DOHH2 (cell line): ENCODE data around the gene COL25A1.

Source experiments
- H3F3A ChIP-seq: fragments of 200-600 bp; sonication (generic), shearing (Covaris generic); 2 replicates; pipeline ENCODE4 v1.6.0; 2016; ENCODE audit warnings: antibody characterized with exemption, mild to moderate bottlenecking; ENCODE audit not compliant: control insufficient read depth, insufficient read depth
- H3K27ac ChIP-seq: fragments of 200-600 bp; sonication (generic); 2 replicates; pipeline ENCODE4 v1.5.1; 2014; ENCODE audit warnings: low read depth, mild to moderate bottlenecking, low read length, moderate library complexity
- H3K27me3 ChIP-seq: fragments of 200-600 bp; sonication (generic); 2 replicates; pipeline ENCODE4 v1.6.1; 2014; ENCODE audit warnings: mild to moderate bottlenecking, low read length, mixed read lengths; ENCODE audit not compliant: control insufficient read depth
- H3K36me3 ChIP-seq: fragments of 200-600 bp; sonication (generic); 2 replicates; pipeline ENCODE4 v1.6.1; 2014; ENCODE audit warnings: mild to moderate bottlenecking, low read length, moderate library complexity, mixed read lengths; ENCODE audit not compliant: control insufficient read depth
- H3K4me1 ChIP-seq: fragments of 200-600 bp; sonication (generic); 2 replicates; pipeline ENCODE4 v1.6.1; 2014; ENCODE audit warnings: mild to moderate bottlenecking, low read length, mixed read lengths; ENCODE audit not compliant: control insufficient read depth
- H3K4me2 ChIP-seq: fragments of 200-600 bp; sonication (generic); 2 replicates; pipeline ENCODE4 v1.6.0; 2014; ENCODE audit warnings: mild to moderate bottlenecking, low read length, moderate library complexity
- H3K4me3 ChIP-seq: fragments of 200-600 bp; sonication (generic); 2 replicates; pipeline ENCODE4 v1.5.1; 2014; ENCODE audit warnings: mild to moderate bottlenecking, low read length, mixed read lengths
- H3K79me2 ChIP-seq: fragments of 200-600 bp; sonication (generic); 2 replicates; pipeline ENCODE4 v1.6.1; 2014; ENCODE audit warnings: mild to moderate bottlenecking, low read length, mixed read lengths; ENCODE audit not compliant: control insufficient read depth
- H3K9me2 ChIP-seq: fragments of 200-600 bp; sonication (generic); replicated peaks from 2 replicates; pipeline ENCODE4 v1.6.1; 2014; ENCODE audit warnings: mild to moderate bottlenecking, low read length, mixed read lengths; ENCODE audit not compliant: control insufficient read depth
- H3K9me3 ChIP-seq: fragments of 200-600 bp; sonication (generic); 2 replicates; pipeline ENCODE4 v1.6.1; 2014; ENCODE audit warnings: antibody characterized with exemption, low read length, mixed read lengths; ENCODE audit not compliant: control insufficient read depth, insufficient read depth
- H4K20me1 ChIP-seq: fragments of 200-600 bp; sonication (generic); 2 replicates; pipeline ENCODE4 v1.6.0; 2014; ENCODE audit warnings: low read depth, mild to moderate bottlenecking, antibody characterized with exemption, low read length, moderate library complexity; ENCODE audit not compliant: control insufficient read depth, insufficient read depth
- CTCF ChIP-seq: fragments of 200-600 bp; sonication (generic); IDR thresholded peaks from one replicate; pipeline ENCODE4 v1.5.1; 2014; ENCODE audit warnings: antibody characterized with exemption, mild to moderate bottlenecking, low read depth, low read length; ENCODE audit not compliant: poor library complexity, severe bottlenecking
- EZH2phosphoT487 ChIP-seq: fragments of 200-600 bp; sonication (generic); IDR thresholded peaks from 2 replicates; pipeline ENCODE4 v1.6.1; 2017; ENCODE audit warnings: borderline replicate concordance, mild to moderate bottlenecking, antibody characterized with exemption, low read length, moderate library complexity, mixed read lengths

COL25A1 gene

GRCh38 chr4:108916638-108917037 is 385.8 kb downstream of the COL25A1 start:
- H3K36me3 ChIP-seq, result no peaks in the 10 kb centered on the region
- no peaks in the 10 kb centered on the region for H3K79me2 ChIP-seq
- H3K4me3 ChIP-seq, result no peak overlapping the region
- no peaks in the 10 kb centered on the region for H3K27me3 ChIP-seq
- H3K27ac ChIP-seq, result no peak overlapping the region
- H3K9me2 ChIP-seq, result no peaks in the 10 kb centered on the region
- H3F3A ChIP-seq, result no peaks in the 10 kb centered on the region
- no peaks in the 10 kb centered on the region for H3K4me1 ChIP-seq
- no peaks in the 10 kb centered on the region for H4K20me1 ChIP-seq
- H3K4me2 ChIP-seq, result no peak overlapping the region
- no peaks in the 10 kb centered on the region for H3K9me3 ChIP-seq
- no peak for TF ChIP-seq CTCF
- no peak for TF ChIP-seq EZH2phosphoT487

- Histone ChIP-seq H3K27ac (no peak overlapping the region), H3K27me3 (peaks cover 4% of the 10 kb centered on the region), H3K9me3 (no peaks in the 10 kb centered on the region), H3K36me3 (no peaks in the 10 kb centered on the region), H3K79me2 (no peaks in the 10 kb centered on the region), H3K4me3 (no peak overlapping the region), H3K9me2 (no peaks in the 10 kb centered on the region), H3F3A (no peaks in the 10 kb centered on the region), H3K4me1 (no peaks in the 10 kb centered on the region), H4K20me1 (no peaks in the 10 kb centered on the region), H3K4me2 (no peak overlapping the region)
- TF ChIP-seq CTCF (no peak), EZH2phosphoT487 (no peak)
These were observed 395.5 kb downstream of the COL25A1 start for GRCh38 chr4:108906866-108907367.

- no peaks in the 10 kb centered on the region for H3K9me2 ChIP-seq
These were observed 396.5 kb downstream of the COL25A1 start for GRCh38 chr4:108906006-108906405.

More at GRCh38 chr4:108906006-108906405, 396.5 kb downstream of the COL25A1 start:
- Histone ChIP-seq H3K36me3 (no peaks in the 10 kb centered on the region), H3K27me3 (peaks cover 4% of the 10 kb centered on the region), H3K27ac (no peak overlapping the region), H3K4me3 (no peak overlapping the region), H3K79me2 (no peaks in the 10 kb centered on the region), H3F3A (no peaks in the 10 kb centered on the region), H4K20me1 (no peaks in the 10 kb centered on the region), H3K9me3 (no peaks in the 10 kb centered on the region), H3K4me1 (no peaks in the 10 kb centered on the region), H3K4me2 (no peak overlapping the region)
- TF ChIP-seq CTCF (no peak), EZH2phosphoT487 (no peak)
